Cerebellar nuclear complex (tissue), 1 donor: ENCODE measurements around the gene FAM3A.

Experiments
- DNase-seq, 2 experiments: peaks; one replicate each; lab custom pipeline; 2025; lab: John Stamatoyannopoulos, UW

FAM3A gene

GRCh38 chrX:154534526-154535322 is 18.7 kb upstream of the FAM3A start:
- peak in 1 of 2 experiments; percentile 53 for DNase-seq

- no peak for DNase-seq
These were observed 16.7 kb upstream of the FAM3A start for GRCh38 chrX:154532690-154533089.

- no peak for DNase-seq
These were observed 15.6 kb upstream of the FAM3A start for GRCh38 chrX:154531626-154532025.

GRCh38 chrX:154530286-154530685 is 14.3 kb upstream of the FAM3A start:
- no peak for DNase-seq

- DNase-seq: no peak
These were observed 13.2 kb upstream of the FAM3A start for GRCh38 chrX:154529206-154529612.

- peak in 1 of 2 experiments; percentile 16 for DNase-seq
These were observed 11.1 kb upstream of the FAM3A start for GRCh38 chrX:154526901-154527675.

- no peak for DNase-seq
These were observed 9.8 kb upstream of the FAM3A start for GRCh38 chrX:154525606-154526490.

GRCh38 chrX:154519389-154519788 is 3.4 kb upstream of the FAM3A start:
- DNase-seq: no peak

- DNase-seq: no peak
These were observed 1.2 kb upstream of the FAM3A start for GRCh38 chrX:154517101-154517781.

- DNase-seq: no peak
These were observed 646 bp upstream of the FAM3A start for GRCh38 chrX:154516656-154517100.

- DNase-seq: no peak
These were observed 704 bp downstream of the FAM3A start for GRCh38 chrX:154515090-154515965.

GRCh38 chrX:154513716-154514115 is 2.3 kb downstream of the FAM3A start:
- DNase-seq: no peak

- no peak for DNase-seq
These were observed 3.0 kb downstream of the FAM3A start for GRCh38 chrX:154512879-154513553.

- DNase-seq: no peak
These were observed 4.3 kb downstream of the FAM3A start for GRCh38 chrX:154511761-154512160.

GRCh38 chrX:154509455-154509854 is 6.6 kb downstream of the FAM3A start:
- no peak for DNase-seq

- no peak for DNase-seq
These were observed 7.7 kb downstream of the FAM3A start for GRCh38 chrX:154508384-154508745.

GRCh38 chrX:154507673-154508383 is 8.2 kb downstream of the FAM3A start:
- no peak for DNase-seq

GRCh38 chrX:154506483-154507332 is 9.3 kb downstream of the FAM3A start:
- no peak for DNase-seq
